Measurements from ENCODE around the gene KCNQ2.

The KCNQ2 gene

DNA sequence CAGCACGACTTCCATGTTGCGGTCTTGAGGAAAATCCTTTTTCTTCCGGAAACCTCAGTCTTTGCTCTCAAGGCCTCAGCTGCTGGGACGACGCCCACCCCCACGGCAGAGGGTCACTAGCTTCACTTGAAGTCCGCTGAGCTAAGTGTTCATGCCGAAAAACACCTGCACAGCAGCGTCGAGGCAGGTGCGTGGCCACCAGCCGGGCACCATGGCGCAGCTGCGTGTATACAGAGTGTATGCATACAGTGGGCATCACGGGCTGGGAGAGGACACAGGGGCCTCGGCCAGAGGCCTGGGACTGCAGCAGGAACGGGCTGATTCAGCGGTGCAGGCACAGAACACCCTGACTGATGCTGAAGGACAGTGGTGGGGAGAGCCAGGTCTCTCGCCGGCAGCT lies 20.1 kb downstream of the KCNQ2 start:
- no peaks in the 10 kb centered on the region for H3K9me2 ChIP-seq (replicated peaks; ENCODE audit: insufficient read depth, low read length)
- no peak overlapping the region for H3K9ac ChIP-seq (ENCODE audit: low read length)
- no peaks in the 10 kb centered on the region for H3K79me2 ChIP-seq (ENCODE audit: insufficient read depth, low read length)
- TF ChIP-seq EZH2phosphoT487 (conservative IDR thresholded peaks at IDR 0.05; ENCODE audit: low read length) = no peak
- TF ChIP-seq, protein P1, sequence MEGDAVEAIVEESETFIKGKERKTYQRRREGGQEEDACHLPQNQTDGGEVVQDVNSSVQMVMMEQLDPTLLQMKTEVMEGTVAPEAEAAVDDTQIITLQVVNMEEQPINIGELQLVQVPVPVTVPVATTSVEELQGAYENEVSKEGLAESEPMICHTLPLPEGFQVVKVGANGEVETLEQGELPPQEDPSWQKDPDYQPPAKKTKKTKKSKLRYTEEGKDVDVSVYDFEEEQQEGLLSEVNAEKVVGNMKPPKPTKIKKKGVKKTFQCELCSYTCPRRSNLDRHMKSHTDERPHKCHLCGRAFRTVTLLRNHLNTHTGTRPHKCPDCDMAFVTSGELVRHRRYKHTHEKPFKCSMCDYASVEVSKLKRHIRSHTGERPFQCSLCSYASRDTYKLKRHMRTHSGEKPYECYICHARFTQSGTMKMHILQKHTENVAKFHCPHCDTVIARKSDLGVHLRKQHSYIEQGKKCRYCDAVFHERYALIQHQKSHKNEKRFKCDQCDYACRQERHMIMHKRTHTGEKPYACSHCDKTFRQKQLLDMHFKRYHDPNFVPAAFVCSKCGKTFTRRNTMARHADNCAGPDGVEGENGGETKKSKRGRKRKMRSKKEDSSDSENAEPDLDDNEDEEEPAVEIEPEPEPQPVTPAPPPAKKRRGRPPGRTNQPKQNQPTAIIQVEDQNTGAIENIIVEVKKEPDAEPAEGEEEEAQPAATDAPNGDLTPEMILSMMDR (IDR thresholded peaks at IDR 0.05; ENCODE audit: insufficient read depth, low read length, poor library complexity, severe bottlenecking) = no peak
- no peaks in the 10 kb centered on the region for H3F3A ChIP-seq (ENCODE audit: insufficient read depth)
- H3K4me3 ChIP-seq (ENCODE audit: insufficient read depth, low read length, poor library complexity, severe bottlenecking) = no peak overlapping the region
- no peaks in the 10 kb centered on the region for H3K27me3 ChIP-seq (ENCODE audit: low read length)
- no peaks in the 10 kb centered on the region for H3K36me3 ChIP-seq (ENCODE audit: low read length)
- H3K9me3 ChIP-seq (ENCODE audit: insufficient read depth, low read length) = no peaks in the 10 kb centered on the region
- no peak overlapping the region for H3K27ac ChIP-seq (ENCODE audit: low read depth, low read length)
- no peak overlapping the region for H2AFZ ChIP-seq (ENCODE audit: low read depth, low read length, severe bottlenecking)
- no peak overlapping the region for H3K4me2 ChIP-seq (ENCODE audit: low read depth, low read length, poor library complexity, severe bottlenecking)
- H4K20me1 ChIP-seq (ENCODE audit: low read depth, low read length) = no peaks in the 10 kb centered on the region

DNA sequence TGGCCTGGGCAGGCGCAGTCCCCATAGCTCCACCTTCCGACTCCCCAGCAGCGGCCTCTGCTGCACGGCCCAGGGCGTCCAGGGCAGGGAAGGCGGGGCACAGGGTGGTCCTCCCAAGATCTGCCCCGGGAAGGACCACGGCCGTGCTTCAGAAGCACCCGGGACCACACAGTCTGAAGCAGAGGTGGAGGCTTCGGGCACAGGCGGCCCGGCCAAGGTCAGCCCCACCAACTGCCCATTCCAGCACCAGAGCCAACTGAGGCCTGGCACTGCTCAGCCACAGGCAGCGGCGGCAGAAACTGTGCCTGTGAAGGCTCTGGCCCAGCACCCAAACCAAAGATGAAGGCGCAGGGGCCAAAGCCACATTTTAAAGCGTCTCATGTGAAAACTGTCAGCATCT lies 20.6 kb downstream of the KCNQ2 start:
- Histone ChIP-seq H3K27ac (ENCODE audit: low read depth, low read length) (no peak overlapping the region), H2AFZ (ENCODE audit: low read depth, low read length, severe bottlenecking) (no peak overlapping the region), H3K27me3 (ENCODE audit: low read length) (no peaks in the 10 kb centered on the region), H4K20me1 (ENCODE audit: low read depth, low read length) (no peaks in the 10 kb centered on the region), H3K4me2 (ENCODE audit: low read depth, low read length, poor library complexity, severe bottlenecking) (no peak overlapping the region), H3K9me2 (replicated peaks; ENCODE audit: insufficient read depth, low read length) (no peaks in the 10 kb centered on the region), H3K9ac (ENCODE audit: low read length) (no peak overlapping the region), H3K4me3 (ENCODE audit: insufficient read depth, low read length, poor library complexity, severe bottlenecking) (no peak overlapping the region), H3K79me2 (ENCODE audit: insufficient read depth, low read length) (no peaks in the 10 kb centered on the region), H3K36me3 (ENCODE audit: low read length) (no peaks in the 10 kb centered on the region), H3K9me3 (ENCODE audit: insufficient read depth, low read length) (no peaks in the 10 kb centered on the region), H3F3A (ENCODE audit: insufficient read depth) (no peaks in the 10 kb centered on the region)
- TF ChIP-seq, protein P1 (IDR thresholded peaks at IDR 0.05; ENCODE audit: insufficient read depth, low read length, poor library complexity, severe bottlenecking) = no peak
- no peak for TF ChIP-seq EZH2phosphoT487 (conservative IDR thresholded peaks at IDR 0.05; ENCODE audit: low read length)

- Histone ChIP-seq H3K36me3 (ENCODE audit: low read length) (no peaks in the 10 kb centered on the region), H3K27ac (ENCODE audit: low read depth, low read length) (no peak overlapping the region), H4K20me1 (ENCODE audit: low read depth, low read length) (no peaks in the 10 kb centered on the region), H3K4me2 (ENCODE audit: low read depth, low read length, poor library complexity, severe bottlenecking) (no peak overlapping the region), H3K9me2 (replicated peaks; ENCODE audit: insufficient read depth, low read length) (no peaks in the 10 kb centered on the region), H3K9ac (ENCODE audit: low read length) (no peak overlapping the region), H3K27me3 (ENCODE audit: low read length) (no peaks in the 10 kb centered on the region), H3K4me3 (ENCODE audit: insufficient read depth, low read length, poor library complexity, severe bottlenecking) (no peak overlapping the region), H3F3A (ENCODE audit: insufficient read depth) (no peaks in the 10 kb centered on the region), H3K9me3 (ENCODE audit: insufficient read depth, low read length) (no peaks in the 10 kb centered on the region), H2AFZ (ENCODE audit: low read depth, low read length, severe bottlenecking) (no peak overlapping the region), H3K79me2 (ENCODE audit: insufficient read depth, low read length) (no peaks in the 10 kb centered on the region)
- TF ChIP-seq, protein P1 (IDR thresholded peaks at IDR 0.05; ENCODE audit: insufficient read depth, low read length, poor library complexity, severe bottlenecking) = no peak
- no peak for TF ChIP-seq EZH2phosphoT487 (conservative IDR thresholded peaks at IDR 0.05; ENCODE audit: low read length)
Measured at GRCh38 chr20:63449796-63450730, 22.4 kb downstream of the KCNQ2 start.

Data from SU-DHL-6 (cell line).